NT2/D1 (cell line): ENCODE data around the gene PHF23.

ENCODE experiments used
- YY1 ChIP-seq: IDR thresholded peaks from 2 replicates; pipeline ENCODE4 v1.6.1; 2011; ENCODE audit not compliant: insufficient read length, insufficient read depth
- ZNF274 ChIP-seq: IDR thresholded peaks from 2 replicates; pipeline ENCODE4 v1.6.1; 2011; ENCODE audit warnings: mild to moderate bottlenecking, low read depth, low read length

GRCh38 chr17:7243453-7243729 is 4.1 kb upstream of the PHF23 start:
- TF ChIP-seq ZNF274 (no peak), YY1 (no peak)
